ENCODE results near the gene ATP2B2. TPM values are rescaled to one million over a fixed set of nuclear protein-coding genes. Genes with fewer than 3 reads are reported as not detected.

ATP2B2 gene
- polyA plus RNA-seq, 2 of the 4 experiments (the other 2 are of a cell fraction) = 0.03 to 0.04 TPM

DNA sequence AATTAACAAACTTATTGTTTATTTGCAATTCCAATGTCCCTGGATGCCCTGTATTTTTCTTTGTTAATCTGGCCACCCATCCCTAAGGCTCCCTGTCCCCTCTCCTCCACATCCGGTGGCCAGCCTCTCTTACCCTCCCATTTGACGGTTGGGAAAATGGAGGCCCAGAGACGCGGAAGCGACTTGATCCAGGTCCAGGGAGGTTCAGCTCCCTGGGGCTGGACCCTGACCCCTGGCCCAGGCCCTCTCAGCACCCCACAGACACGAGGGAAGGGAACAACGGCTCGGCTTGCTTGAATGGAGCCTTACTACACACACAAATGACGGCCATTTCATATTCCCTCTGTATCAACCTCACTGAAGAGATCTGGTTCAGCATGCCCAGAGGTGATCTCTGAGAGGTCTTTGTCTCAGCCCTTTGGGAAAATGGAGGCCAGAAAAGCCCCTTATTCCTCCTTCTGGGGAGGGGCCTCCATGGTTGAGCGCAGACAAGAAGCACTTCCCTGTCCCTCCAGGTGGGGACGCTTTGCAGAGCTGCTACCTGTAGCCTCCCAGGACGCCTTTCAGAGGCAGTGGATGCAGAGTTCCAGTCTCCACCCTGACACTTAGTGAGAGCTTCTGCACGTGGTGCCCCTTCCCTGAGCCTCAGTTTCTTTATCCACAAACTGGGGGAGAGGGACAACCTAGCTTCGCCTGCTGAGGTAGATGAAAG, 82.1 kb downstream of the ATP2B2 start (continued):
- TF ChIP-seq CHD4 (IDR thresholded peaks at IDR 0.05; ENCODE audit: borderline replicate concordance) (no peak), EHMT2 (IDR thresholded peaks at IDR 0.05; ENCODE audit: low read depth) (no peak)

DNA sequence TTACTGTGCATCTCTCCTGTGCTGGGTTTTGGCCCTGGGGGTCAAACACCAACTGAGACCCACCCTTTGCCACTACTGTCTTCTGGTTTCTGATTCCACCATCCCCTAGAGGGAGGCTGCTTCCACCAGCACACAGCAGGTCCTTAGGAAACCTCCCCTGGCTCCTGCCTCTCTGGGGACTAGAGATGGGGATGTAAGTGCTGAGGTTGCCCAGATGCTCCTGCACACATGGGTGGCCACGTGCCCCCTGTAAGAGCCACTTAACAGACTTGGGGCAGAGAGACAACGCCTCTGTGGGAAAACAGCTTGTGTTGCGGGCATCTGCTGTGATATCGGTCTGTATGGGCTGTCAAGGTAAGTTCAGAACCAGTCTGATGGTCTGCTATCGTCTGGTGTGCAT, 83.4 kb downstream of the ATP2B2 start:
- no peaks in the 10 kb centered on the region for H3K4me1 ChIP-seq
- no peak overlapping the region for H3K4me2 ChIP-seq
- ChIA-PET CTCF (interaction anchor here (1.2 kb wide), 1 partner anchor 33 kb away, joined by 3 read pairs; no protein-coding TSS in a partner anchor), POLR2A (no interaction called here)
- H3K4me3 ChIP-seq = no peak overlapping the region
- FAIRE-seq (no peak), DNase-seq (ENCODE audit: low read depth in 1 of 2, low spot score in 1 of 2) (no peak), ATAC-seq (peak in 1 of 2 experiments; percentile 19; a peak in 2 of 6 replicates)
- TF ChIP-seq JUN (IDR thresholded peaks at IDR 0.05) = no peak
- TF ChIP-seq, protein P1, sequence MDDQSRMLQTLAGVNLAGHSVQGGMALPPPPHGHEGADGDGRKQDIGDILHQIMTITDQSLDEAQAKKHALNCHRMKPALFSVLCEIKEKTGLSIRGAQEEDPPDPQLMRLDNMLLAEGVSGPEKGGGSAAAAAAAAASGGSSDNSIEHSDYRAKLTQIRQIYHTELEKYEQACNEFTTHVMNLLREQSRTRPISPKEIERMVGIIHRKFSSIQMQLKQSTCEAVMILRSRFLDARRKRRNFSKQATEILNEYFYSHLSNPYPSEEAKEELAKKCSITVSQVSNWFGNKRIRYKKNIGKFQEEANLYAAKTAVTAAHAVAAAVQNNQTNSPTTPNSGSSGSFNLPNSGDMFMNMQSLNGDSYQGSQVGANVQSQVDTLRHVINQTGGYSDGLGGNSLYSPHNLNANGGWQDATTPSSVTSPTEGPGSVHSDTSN (IDR thresholded peaks at IDR 0.05) = no peak
- no peak for TF ChIP-seq RARB (CRISPR knock-in tag; IDR thresholded peaks at IDR 0.05)
- TF ChIP-seq JUNB (IDR thresholded peaks at IDR 0.05) = no peak
- no peak for TF ChIP-seq BHLHE40 (IDR thresholded peaks at IDR 0.05; ENCODE audit: low read depth, low read length)
- no peak for TF ChIP-seq RNF2 (IDR thresholded peaks at IDR 0.05; ENCODE audit: borderline replicate concordance, low read depth)
- TF ChIP-seq, protein P2, sequence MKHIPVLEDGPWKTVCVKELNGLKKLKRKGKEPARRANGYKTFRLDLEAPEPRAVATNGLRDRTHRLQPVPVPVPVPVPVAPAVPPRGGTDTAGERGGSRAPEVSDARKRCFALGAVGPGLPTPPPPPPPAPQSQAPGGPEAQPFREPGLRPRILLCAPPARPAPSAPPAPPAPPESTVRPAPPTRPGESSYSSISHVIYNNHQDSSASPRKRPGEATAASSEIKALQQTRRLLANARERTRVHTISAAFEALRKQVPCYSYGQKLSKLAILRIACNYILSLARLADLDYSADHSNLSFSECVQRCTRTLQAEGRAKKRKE (CRISPR knock-in tag; IDR thresholded peaks at IDR 0.05; ENCODE audit: low read depth) = no peak
- no peak for TF ChIP-seq CEBPB (IDR thresholded peaks at IDR 0.05)
- no peak for TF ChIP-seq NPAS2 (CRISPR knock-in tag; IDR thresholded peaks at IDR 0.05; ENCODE audit: borderline replicate concordance)
- TF ChIP-seq, protein P3, sequence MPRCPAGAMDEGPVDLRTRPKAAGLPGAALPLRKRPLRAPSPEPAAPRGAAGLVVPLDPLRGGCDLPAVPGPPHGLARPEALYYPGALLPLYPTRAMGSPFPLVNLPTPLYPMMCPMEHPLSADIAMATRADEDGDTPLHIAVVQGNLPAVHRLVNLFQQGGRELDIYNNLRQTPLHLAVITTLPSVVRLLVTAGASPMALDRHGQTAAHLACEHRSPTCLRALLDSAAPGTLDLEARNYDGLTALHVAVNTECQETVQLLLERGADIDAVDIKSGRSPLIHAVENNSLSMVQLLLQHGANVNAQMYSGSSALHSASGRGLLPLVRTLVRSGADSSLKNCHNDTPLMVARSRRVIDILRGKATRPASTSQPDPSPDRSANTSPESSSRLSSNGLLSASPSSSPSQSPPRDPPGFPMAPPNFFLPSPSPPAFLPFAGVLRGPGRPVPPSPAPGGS (IDR thresholded peaks at IDR 0.05) = no peak
- TF ChIP-seq ZNF302 (CRISPR knock-in tag; IDR thresholded peaks at IDR 0.05) = no peak
- no peak for TF ChIP-seq EHMT2 (IDR thresholded peaks at IDR 0.05; ENCODE audit: low read depth)
- no peak overlapping the region for H3K27ac ChIP-seq
- WGBS (ENCODE audit: missing lambda C conversion rate) = 22% methylated on average over 5 of the region's 5 CpGs
- H3K9me3 ChIP-seq = no peaks in the 10 kb centered on the region

DNA sequence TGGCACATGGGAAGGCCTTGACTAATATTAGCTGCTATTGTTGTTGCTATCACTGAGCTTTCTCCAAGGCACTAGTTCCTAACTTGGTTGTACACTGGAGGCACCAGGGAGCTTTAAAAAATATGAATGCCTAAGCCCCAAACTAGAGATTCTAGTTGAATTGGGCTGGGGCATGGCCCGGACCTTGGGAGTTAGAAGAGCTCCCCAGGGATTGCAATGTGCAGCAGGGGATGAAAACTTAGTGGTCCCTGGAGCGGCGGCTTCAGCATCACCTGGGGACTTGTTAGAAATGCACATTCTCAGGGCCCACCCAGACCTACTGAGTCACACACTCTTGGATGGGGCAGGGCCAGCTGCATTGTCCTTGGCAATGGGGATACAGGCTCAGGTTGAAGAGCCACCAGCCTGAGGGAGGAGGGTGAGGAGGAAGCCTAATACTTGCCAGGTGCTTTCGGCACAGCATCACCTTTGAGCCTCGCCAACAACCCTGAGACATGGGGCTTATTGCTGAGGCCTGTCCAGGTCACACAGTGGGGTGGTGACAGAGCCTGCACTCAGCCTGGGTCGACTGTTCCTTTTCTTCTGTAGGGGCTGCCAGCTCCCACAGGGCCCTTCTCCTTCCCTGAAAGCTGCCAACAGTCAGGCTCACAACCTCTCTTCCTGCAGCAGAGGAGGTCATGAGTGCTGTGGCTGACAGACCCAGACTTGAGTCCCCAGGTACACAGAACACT, 84.5 kb downstream of the ATP2B2 start:
- Histone ChIP-seq H3K4me2 (no peak overlapping the region), H3K9me3 (no peaks in the 10 kb centered on the region), H3K4me1 (no peaks in the 10 kb centered on the region), H3K27ac (no peak overlapping the region), H3K4me3 (no peak overlapping the region)
- DNase-seq (ENCODE audit: low read depth in 1 of 2, low spot score in 1 of 2) (no peak), ATAC-seq (no peak), FAIRE-seq (no peak)
- CTCF ChIA-PET = interaction anchor here (1.2 to 10.5 kb wide), 4 partner anchors 9 to 319 kb away, joined by 3 to 149 read pairs (median 3); no protein-coding TSS in a partner anchor
- 69% methylated on average over 6 of the region's 6 CpGs for WGBS (ENCODE audit: missing lambda C conversion rate)
- POLR2A ChIA-PET = interaction anchor here (0.5 kb wide), 1 partner anchor 252 kb away, joined by 5 read pairs; no protein-coding TSS in a partner anchor
- TF ChIP-seq POLR2AphosphoS2 (conservative IDR thresholded peaks at IDR 0.05; ENCODE audit: low read length) = no peak
- no peak for TF ChIP-seq CHD2 (IDR thresholded peaks at IDR 0.05; ENCODE audit: low read length, partially characterized antibody)
- TF ChIP-seq RNF2 (IDR thresholded peaks at IDR 0.05; ENCODE audit: borderline replicate concordance, low read depth) = no peak
- TF ChIP-seq EHMT2 (IDR thresholded peaks at IDR 0.05; ENCODE audit: low read depth) = no peak
- no peak for TF ChIP-seq ZNF302 (CRISPR knock-in tag; IDR thresholded peaks at IDR 0.05)
- no peak for TF ChIP-seq RCOR1 (IDR thresholded peaks at IDR 0.05; ENCODE audit: low read depth, low read length)
- TF ChIP-seq ESRRA (IDR thresholded peaks at IDR 0.05; ENCODE audit: borderline replicate concordance, low read length) = no peak
- TF ChIP-seq, protein P2 (CRISPR knock-in tag; IDR thresholded peaks at IDR 0.05; ENCODE audit: low read depth) = no peak
- TF ChIP-seq, protein P4, sequence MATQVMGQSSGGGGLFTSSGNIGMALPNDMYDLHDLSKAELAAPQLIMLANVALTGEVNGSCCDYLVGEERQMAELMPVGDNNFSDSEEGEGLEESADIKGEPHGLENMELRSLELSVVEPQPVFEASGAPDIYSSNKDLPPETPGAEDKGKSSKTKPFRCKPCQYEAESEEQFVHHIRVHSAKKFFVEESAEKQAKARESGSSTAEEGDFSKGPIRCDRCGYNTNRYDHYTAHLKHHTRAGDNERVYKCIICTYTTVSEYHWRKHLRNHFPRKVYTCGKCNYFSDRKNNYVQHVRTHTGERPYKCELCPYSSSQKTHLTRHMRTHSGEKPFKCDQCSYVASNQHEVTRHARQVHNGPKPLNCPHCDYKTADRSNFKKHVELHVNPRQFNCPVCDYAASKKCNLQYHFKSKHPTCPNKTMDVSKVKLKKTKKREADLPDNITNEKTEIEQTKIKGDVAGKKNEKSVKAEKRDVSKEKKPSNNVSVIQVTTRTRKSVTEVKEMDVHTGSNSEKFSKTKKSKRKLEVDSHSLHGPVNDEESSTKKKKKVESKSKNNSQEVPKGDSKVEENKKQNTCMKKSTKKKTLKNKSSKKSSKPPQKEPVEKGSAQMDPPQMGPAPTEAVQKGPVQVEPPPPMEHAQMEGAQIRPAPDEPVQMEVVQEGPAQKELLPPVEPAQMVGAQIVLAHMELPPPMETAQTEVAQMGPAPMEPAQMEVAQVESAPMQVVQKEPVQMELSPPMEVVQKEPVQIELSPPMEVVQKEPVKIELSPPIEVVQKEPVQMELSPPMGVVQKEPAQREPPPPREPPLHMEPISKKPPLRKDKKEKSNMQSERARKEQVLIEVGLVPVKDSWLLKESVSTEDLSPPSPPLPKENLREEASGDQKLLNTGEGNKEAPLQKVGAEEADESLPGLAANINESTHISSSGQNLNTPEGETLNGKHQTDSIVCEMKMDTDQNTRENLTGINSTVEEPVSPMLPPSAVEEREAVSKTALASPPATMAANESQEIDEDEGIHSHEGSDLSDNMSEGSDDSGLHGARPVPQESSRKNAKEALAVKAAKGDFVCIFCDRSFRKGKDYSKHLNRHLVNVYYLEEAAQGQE (IDR thresholded peaks at IDR 0.05) = no peak
- TF ChIP-seq, protein P5, sequence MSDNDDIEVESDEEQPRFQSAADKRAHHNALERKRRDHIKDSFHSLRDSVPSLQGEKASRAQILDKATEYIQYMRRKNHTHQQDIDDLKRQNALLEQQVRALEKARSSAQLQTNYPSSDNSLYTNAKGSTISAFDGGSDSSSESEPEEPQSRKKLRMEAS (IDR thresholded peaks at IDR 0.05) = no peak
- TF ChIP-seq, protein P6, sequence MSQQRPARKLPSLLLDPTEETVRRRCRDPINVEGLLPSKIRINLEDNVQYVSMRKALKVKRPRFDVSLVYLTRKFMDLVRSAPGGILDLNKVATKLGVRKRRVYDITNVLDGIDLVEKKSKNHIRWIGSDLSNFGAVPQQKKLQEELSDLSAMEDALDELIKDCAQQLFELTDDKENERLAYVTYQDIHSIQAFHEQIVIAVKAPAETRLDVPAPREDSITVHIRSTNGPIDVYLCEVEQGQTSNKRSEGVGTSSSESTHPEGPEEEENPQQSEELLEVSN (IDR thresholded peaks at IDR 0.05; ENCODE audit: borderline replicate concordance, low read depth) = no peak
- no peak for TF ChIP-seq GATA3 (IDR thresholded peaks at IDR 0.05; ENCODE audit: borderline replicate concordance)
- no peak for TF ChIP-seq CBX8 (IDR thresholded peaks at IDR 0.05)
- no peak for TF ChIP-seq HOXA7 (CRISPR knock-in tag; IDR thresholded peaks at IDR 0.05)
- no peak for TF ChIP-seq ZSCAN20 (CRISPR knock-in tag; IDR thresholded peaks at IDR 0.05)
- no peak for TF ChIP-seq BHLHE40 (IDR thresholded peaks at IDR 0.05; ENCODE audit: low read depth, low read length)
